Hepatocyte (in vitro differentiated cells): ENCODE measurements around the gene KRT80.

Experiments
- CTCF ChIP-seq: fragments of 200-600 bp; sonication (generic); IDR thresholded peaks from 2 replicates; pipeline ENCODE4 v1.5.1; 2016; ENCODE audit warnings: antibody characterized with exemption, mild to moderate bottlenecking; ENCODE audit not compliant: poor library complexity
- EZH2 ChIP-seq: fragments of 200-600 bp; sonication (generic); IDR thresholded peaks from 2 replicates; pipeline ENCODE4 v1.6.1; 2016; ENCODE audit warnings: antibody characterized with exemption, mild to moderate bottlenecking, borderline replicate concordance

- TF ChIP-seq CTCF (no peak), EZH2 (no peak)
Measured at GRCh38 chr12:52187206-52187605, 4.6 kb downstream of the KRT80 start.
